Aorta (tissue), 5 donors: Measurements from ENCODE around the gene GSTM1. TPM values are rescaled to one million over a fixed set of nuclear protein-coding genes. Genes with fewer than 3 reads are reported as not detected.

Source experiments
- ATAC-seq: fragments of 200-7000 bp; cut with Tn5 transposase; one replicate; pipeline ENCODE4 v1.9.1; 2022; ENCODE audit warnings: moderate library complexity; ENCODE audit not compliant: low FRiP score
- DNase-seq, 2 donors: peaks; one replicate each; pipeline ENCODE4 v3.0.0-alpha.2; 2020
- H3K27ac ChIP-seq, 2 donors: one replicate each; pipeline ENCODE4 v1.5.1; 2013; ENCODE audit warnings: low read length in 2 of 2, mild to moderate bottlenecking in 2 of 2, moderate library complexity in 2 of 2, control low read depth in 1 of 2, inconsistent platforms in 1 of 2, low read depth in 1 of 2
- H3K27me3 ChIP-seq, 2 donors: one replicate each; pipeline ENCODE4 v1.6.1; 2013; ENCODE audit warnings: control low read depth in 1 of 2, low read length in 1 of 2, mild to moderate bottlenecking in 1 of 2, moderate library complexity in 1 of 2; ENCODE audit not compliant: insufficient read depth in 2 of 2, control insufficient read depth in 1 of 2
- H3K36me3 ChIP-seq, 2 donors: one replicate each; pipeline ENCODE4 v1.6.1; 2013; ENCODE audit warnings: control low read depth in 1 of 2, low read length in 1 of 2, mild to moderate bottlenecking in 1 of 2; ENCODE audit not compliant: insufficient read depth in 2 of 2, control insufficient read depth in 1 of 2
- H3K4me1 ChIP-seq, 2 donors: one replicate each; pipeline ENCODE4 v1.6.1; 2013; ENCODE audit warnings: low read length in 2 of 2, control low read depth in 1 of 2, mild to moderate bottlenecking in 1 of 2, moderate library complexity in 1 of 2; ENCODE audit not compliant: insufficient read depth in 2 of 2, control insufficient read depth in 1 of 2
- H3K4me3 ChIP-seq, 2 donors: one replicate each; pipeline ENCODE4 v1.5.1; 2013; ENCODE audit warnings: low read length in 2 of 2, control low read depth in 1 of 2, mild to moderate bottlenecking in 1 of 2
- H3K9me3 ChIP-seq: one replicate; pipeline ENCODE4 v1.6.1; 2013; ENCODE audit warnings: mild to moderate bottlenecking, low read length; ENCODE audit not compliant: control insufficient read depth
- WGBS, 2 donors: extraction: QIAGEN DNeasy Blood & Tissue Kit; methylation state at CpG; one replicate each; pipeline ENCODE4 v1.1.7; 2013; 5-methylcytosine and 5-hydroxymethylcytosine counted together
- intact Hi-C, 2 donors: fragments of 100-400 bp; cut with DNase I; formaldehyde crosslinking; loops; one replicate each; pipeline versions ENCODE4 v1.14.2 to v1.15.0; 2022
- polyA plus RNA-seq, 2 donors: library from polyadenylated mRNA; stranded (reverse); fragments of 200-250 nt; gene quantifications; one replicate each; pipeline ENCODE4 v1.2.3, GENCODE V29; 2013
- total RNA-seq, 2 donors: library from RNA; stranded (reverse); fragmentation: NEBNext Ultra II Directional; extraction: Animal tissue kit (Norgen Biotek cat#: 25700); gene quantifications; one replicate each; pipeline ENCODE4 v1.2.1, GENCODE V29; 2021
- donor health status: healthy with polysubstance abuse.
- donor health status: Bipolar disorder and iron deficiency.
- donor health status: DM: no; HTN: no; CAD: no.
- donor health status: DM: no; HTN: no; CAD: no.
- donor health status: DM: yes; HTN: yes; CAD: no.

Gene GSTM1
- total and polyA plus RNA-seq, 4 donors: 42.4 to 63.8 (median 54.4) TPM; not detected in 1

- Histone ChIP-seq H3K27me3 (no peaks in the 10 kb centered on the region), H3K36me3 (no peaks in the 10 kb centered on the region), H3K9me3 (peaks cover 1% of the 10 kb centered on the region), H3K4me1 (no peaks in the 10 kb centered on the region), H3K4me3 (no peak overlapping the region), H3K27ac (no peak overlapping the region)
- WGBS, 2 donors: 83 to 87% methylated on average over 7 of the region's 7 CpGs
- intact Hi-C loops: no loop called here
- DNase-seq (no peak), ATAC-seq (no peak)
These were observed 35.5 kb downstream of the GSTM1 start for GRCh38 chr1:109722908-109723691.

- ATAC-seq: no peak
- no peaks in the 10 kb centered on the region for H3K27me3 ChIP-seq
- no peaks in the 10 kb centered on the region for H3K4me1 ChIP-seq
- H3K36me3 ChIP-seq: no peaks in the 10 kb centered on the region
- H3K27ac ChIP-seq: no peak overlapping the region
- no peak for DNase-seq
- WGBS, 2 donors: 70 to 91% methylated on average over 4 to 5 of the region's 5 CpGs
- intact Hi-C loops: no loop called here
- H3K9me3 ChIP-seq: peaks cover 1% of the 10 kb centered on the region
- H3K4me3 ChIP-seq: no peak overlapping the region
These were observed 37.3 kb downstream of the GSTM1 start for GRCh38 chr1:109724933-109725332.

- intact Hi-C loops: no loop called here
- H3K4me1 ChIP-seq: no peaks in the 10 kb centered on the region
- DNase-seq (no peak), ATAC-seq (no peak)
- H3K9me3 ChIP-seq: peaks cover 1% of the 10 kb centered on the region
- no peaks in the 10 kb centered on the region for H3K27me3 ChIP-seq
- H3K27ac ChIP-seq: no peak overlapping the region
- H3K36me3 ChIP-seq: no peaks in the 10 kb centered on the region
- WGBS, 2 donors: 94 to 99% methylated on average over 4 of the region's 4 CpGs
- H3K4me3 ChIP-seq: no peak overlapping the region
These were observed 37.9 kb downstream of the GSTM1 start for GRCh38 chr1:109725510-109725909.

- no peak overlapping the region for H3K4me3 ChIP-seq
- DNase-seq (no peak), ATAC-seq (no peak)
- intact Hi-C loops: no loop called here
- H3K36me3 ChIP-seq: no peaks in the 10 kb centered on the region
- H3K27me3 ChIP-seq: no peaks in the 10 kb centered on the region
- 88 to 90% methylated on average over 1 of the region's 1 CpG for WGBS, 2 donors
- peaks cover 1% of the 10 kb centered on the region for H3K9me3 ChIP-seq
- H3K4me1 ChIP-seq: no peaks in the 10 kb centered on the region
- H3K27ac ChIP-seq: no peak overlapping the region
These were observed 38.4 kb downstream of the GSTM1 start for GRCh38 chr1:109726007-109726406.

GRCh38 chr1:109726728-109727373 lies 39.2 kb downstream of the GSTM1 start:
- Histone ChIP-seq H3K9me3 (peaks cover 1% of the 10 kb centered on the region), H3K36me3 (no peaks in the 10 kb centered on the region), H3K4me1 (no peaks in the 10 kb centered on the region), H3K4me3 (no peak overlapping the region), H3K27me3 (no peaks in the 10 kb centered on the region), H3K27ac (no peak overlapping the region)
- ATAC-seq (no peak), DNase-seq (no peak)
- 81 to 83% methylated on average over 12 of the region's 12 CpGs for WGBS, 2 donors
- intact Hi-C loops: no loop called here

GRCh38 chr1:109728870-109729269 lies 41.3 kb downstream of the GSTM1 start:
- ATAC-seq (no peak), DNase-seq (no peak)
- Histone ChIP-seq H3K9me3 (no peaks in the 10 kb centered on the region), H3K27ac (no peak overlapping the region), H3K4me1 (no peaks in the 10 kb centered on the region), H3K27me3 (no peaks in the 10 kb centered on the region), H3K4me3 (no peak overlapping the region), H3K36me3 (no peaks in the 10 kb centered on the region)
- intact Hi-C loops: no loop called here
- 92 to 95% methylated on average over 7 of the region's 7 CpGs for WGBS, 2 donors

- DNase-seq (no peak), ATAC-seq (no peak)
- no peaks in the 10 kb centered on the region for H3K9me3 ChIP-seq
- intact Hi-C loops: no loop called here
- H3K27me3 ChIP-seq: no peaks in the 10 kb centered on the region
- 76 to 81% methylated on average over 6 of the region's 6 CpGs for WGBS, 2 donors
- no peak overlapping the region for H3K4me3 ChIP-seq
- peaks cover 0 to 2% of the 10 kb centered on the region in 2 donors for H3K36me3 ChIP-seq
- no peak overlapping the region for H3K27ac ChIP-seq
- no peaks in the 10 kb centered on the region for H3K4me1 ChIP-seq
These were observed 43.0 kb downstream of the GSTM1 start for GRCh38 chr1:109730666-109731065.

GRCh38 chr1:109732390-109732881 lies 44.8 kb downstream of the GSTM1 start:
- ATAC-seq: no peak
- Histone ChIP-seq H3K4me1 (no peaks in the 10 kb centered on the region), H3K27ac (no peak overlapping the region), H3K9me3 (no peaks in the 10 kb centered on the region), H3K36me3 (peaks cover 0 to 2% of the 10 kb centered on the region in 2 donors), H3K27me3 (no peaks in the 10 kb centered on the region), H3K4me3 (no peak overlapping the region)
- intact Hi-C loops: no loop called here
- WGBS, 2 donors: 80% methylated on average over 3 of the region's 3 CpGs
- no peak for DNase-seq
